Activated T-helper 2 cell treated with anti-CD3 and anti-CD28 coated beads, Interferon-gamma antibody, Interleukin-2, Interleukin-4, amounts not matched to agents 10 μg/mL and 5 μg/mL and 100 μg/mL, durations not matched to agents 14 hours and 24 hours and 36 hours (primary cell): ENCODE data around the gene CHRM1. TPM values are rescaled to one million over a fixed set of nuclear protein-coding genes. Genes with fewer than 3 reads are reported as not detected.
A peak's percentile ranks its signal among the peaks of the same experiment; 100 is the strongest.
"Not testable (repeated sequence)": the region's sequence is repeated elsewhere in the genome, so short reads cannot be mapped to it uniquely, and the experiment has no call there.

Experiments
- DNase-seq: peaks from one replicate; pipeline ENCODE4 v3.0.0; 2021; ENCODE audit warnings: low spot score
- H3K27ac Mint-ChIP-seq: one replicate; pipeline ENCODE4 v1.8.0; 2021; ENCODE audit warnings: mixed read lengths
- H3K27me3 Mint-ChIP-seq: one replicate; pipeline ENCODE4 v1.8.0; 2021; ENCODE audit warnings: low read depth, mixed read lengths
- H3K36me3 Mint-ChIP-seq: one replicate; pipeline ENCODE4 v1.8.0; 2021; ENCODE audit warnings: low read depth, mixed read lengths
- H3K4me1 Mint-ChIP-seq: one replicate; pipeline ENCODE4 v1.8.0; 2021; ENCODE audit warnings: low read depth, mixed read lengths
- H3K4me3 Mint-ChIP-seq: one replicate; pipeline ENCODE4 v1.8.0; 2021; ENCODE audit warnings: low read depth, mild to moderate bottlenecking, moderate library complexity, mixed read lengths
- H3K9me3 Mint-ChIP-seq: one replicate; pipeline ENCODE4 v1.8.0; 2021; ENCODE audit warnings: mixed read lengths
- intact Hi-C: fragments of 100-400 bp; cut with micrococcal nuclease; formaldehyde crosslinking; loops from one replicate; pipeline ENCODE4 v1.15.1; 2023
- total RNA-seq: library from RNA; stranded (reverse); gene quantifications from 2 replicates; pipeline ENCODE4 v1.2.3, GENCODE V29; 2022

Gene CHRM1
- total RNA-seq, 1 donor from 2014 or later = not detected

- no peak for DNase-seq
- H3K27ac Mint-ChIP-seq = no peak overlapping the region
- H3K4me3 Mint-ChIP-seq = no peak overlapping the region
- H3K9me3 Mint-ChIP-seq = no peaks in the 10 kb centered on the region
- intact Hi-C loops = no loop called here
- H3K4me1 Mint-ChIP-seq = peaks cover 20% of the 10 kb centered on the region
- peaks cover 32% of the 10 kb centered on the region for H3K36me3 Mint-ChIP-seq
- no peaks in the 10 kb centered on the region for H3K27me3 Mint-ChIP-seq
Observed at GRCh38 chr11:62875698-62876478, 45.3 kb downstream of the CHRM1 start.

DNA sequence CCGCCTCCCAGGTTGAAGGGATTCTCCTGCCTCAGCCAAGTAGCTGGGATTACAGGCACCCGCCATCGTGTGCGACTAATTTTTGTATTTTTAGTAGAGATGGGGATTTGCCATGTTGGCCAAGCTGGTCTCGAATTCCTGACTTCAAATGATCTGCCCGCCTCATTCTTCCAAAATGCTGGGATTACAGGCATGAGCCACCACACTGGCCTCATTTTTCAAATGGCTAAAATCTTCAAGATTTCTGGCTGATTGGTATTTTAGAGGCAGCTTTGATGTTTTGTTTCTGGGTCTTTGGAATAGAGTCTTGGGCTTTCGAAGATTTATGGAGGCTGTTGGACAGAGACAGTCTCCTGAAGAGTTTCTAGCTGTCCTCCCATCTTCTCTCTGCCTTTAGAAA, 46.3 kb downstream of the CHRM1 start:
- no peak for DNase-seq
- Mint-ChIP-seq H3K4me1 (peaks cover 13% of the 10 kb centered on the region), H3K36me3 (peaks cover 25% of the 10 kb centered on the region), H3K27ac (no peak overlapping the region), H3K4me3 (no peak overlapping the region), H3K9me3 (no peaks in the 10 kb centered on the region), H3K27me3 (no peaks in the 10 kb centered on the region)
- intact Hi-C loops = no loop called here

- H3K27me3 Mint-ChIP-seq = no peaks in the 10 kb centered on the region
- H3K9me3 Mint-ChIP-seq = no peaks in the 10 kb centered on the region
- H3K36me3 Mint-ChIP-seq = peaks cover 5% of the 10 kb centered on the region
- intact Hi-C loops = no loop called here
- no peak overlapping the region for H3K27ac Mint-ChIP-seq
- DNase-seq = no peak
- peaks cover 24% of the 10 kb centered on the region for H3K4me1 Mint-ChIP-seq
- H3K4me3 Mint-ChIP-seq = no peak overlapping the region
Observed at GRCh38 chr11:62865635-62866034, 55.5 kb downstream of the CHRM1 start.

DNA sequence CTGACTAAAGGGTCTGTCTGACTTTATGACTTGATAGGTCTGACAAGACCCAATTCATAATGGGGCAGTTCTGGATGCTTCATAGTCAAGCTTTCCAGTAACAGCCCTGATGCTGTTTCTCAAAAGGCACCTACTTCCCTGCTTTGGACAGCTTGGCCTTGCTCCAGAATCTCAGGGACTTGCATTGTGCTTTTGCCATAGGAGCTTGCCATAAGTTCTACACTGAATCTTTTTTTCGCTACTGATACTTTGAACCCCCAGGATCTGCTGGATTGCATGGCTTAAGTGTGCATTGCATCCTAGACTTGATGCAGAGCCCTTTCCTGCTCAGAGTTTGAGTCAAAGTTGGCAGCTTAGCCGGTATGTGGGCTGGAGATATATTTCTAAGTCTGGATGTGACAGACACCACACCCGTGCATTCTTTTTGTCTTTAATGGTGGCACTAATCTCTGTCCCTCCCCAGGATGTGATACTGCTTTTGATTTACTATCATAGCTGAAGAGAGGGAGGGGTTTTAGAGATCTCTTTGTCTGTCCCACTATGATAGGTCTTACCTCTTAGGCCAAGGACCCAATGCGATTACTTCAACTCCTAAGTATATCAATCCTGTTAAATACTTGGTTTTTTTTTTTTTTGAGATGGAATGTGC, 57.4 kb downstream of the CHRM1 start:
- H3K36me3 Mint-ChIP-seq = peaks cover 14% of the 10 kb centered on the region
- H3K4me1 Mint-ChIP-seq = peaks cover 34% of the 10 kb centered on the region
- H3K27ac Mint-ChIP-seq = no peak overlapping the region
- H3K9me3 Mint-ChIP-seq = no peaks in the 10 kb centered on the region
- H3K27me3 Mint-ChIP-seq = no peaks in the 10 kb centered on the region
- DNase-seq = no peak
- intact Hi-C loops = no loop called here
- no peak overlapping the region for H3K4me3 Mint-ChIP-seq

- not testable (repeated sequence) for H3K27me3 Mint-ChIP-seq, H3K9me3 Mint-ChIP-seq, H3K4me3 Mint-ChIP-seq, DNase-seq
- intact Hi-C loops = loop anchor here (1.0 kb wide), 1 partner anchor 75 kb away; no protein-coding TSS in a partner anchor
- Mint-ChIP-seq H3K27ac (peak overlapping the region; percentile 65), H3K4me1 (peaks cover 45% of the 10 kb centered on the region), H3K36me3 (peaks cover 22% of the 10 kb centered on the region)
Observed at GRCh38 chr11:62861564-62862192, 59.5 kb downstream of the CHRM1 start.

DNA sequence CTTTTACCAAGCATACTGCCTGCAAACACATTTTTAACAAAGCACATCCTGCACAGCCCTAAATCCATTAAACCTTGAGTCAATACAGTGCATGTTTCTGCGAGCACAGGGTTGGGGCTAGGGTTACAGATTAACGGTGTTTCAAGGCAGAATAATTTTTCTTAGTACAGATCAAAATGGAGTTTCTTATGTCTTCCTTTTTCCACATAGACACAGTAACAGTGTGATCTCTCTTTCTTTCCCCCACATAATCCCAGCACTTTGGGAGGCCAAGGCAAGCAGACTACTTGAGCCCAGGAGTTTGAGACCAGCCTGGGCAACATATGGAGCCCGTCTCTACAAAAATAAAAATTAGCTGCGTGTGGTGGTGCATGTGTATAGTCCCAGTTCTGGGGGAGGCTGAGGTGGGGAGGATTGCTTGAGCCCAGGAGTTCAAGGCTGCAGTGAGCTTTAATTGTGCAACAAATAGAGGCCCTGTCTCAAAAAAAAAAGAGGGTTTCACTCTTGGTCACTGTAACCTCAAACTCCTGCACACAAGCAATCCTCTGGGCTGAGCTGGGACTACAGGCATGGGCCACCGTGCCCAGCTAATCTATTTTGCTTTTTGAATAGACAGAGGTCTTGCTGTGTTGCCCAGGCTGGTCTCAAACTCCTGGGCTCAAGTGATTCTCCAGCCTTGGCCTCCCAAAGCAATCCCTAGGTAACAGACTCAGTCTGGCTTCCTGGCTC, 60.2 kb downstream of the CHRM1 start:
- DNase-seq = no peak
- Mint-ChIP-seq H3K4me1 (peaks cover 45% of the 10 kb centered on the region), H3K36me3 (peaks cover 22% of the 10 kb centered on the region), H3K4me3 (no peak overlapping the region), H3K27me3 (no peaks in the 10 kb centered on the region), H3K27ac (peak overlapping the region; percentile 38), H3K9me3 (no peaks in the 10 kb centered on the region)
- intact Hi-C loops = no loop called here

GRCh38 chr11:62859281-62859703, 61.9 kb downstream of the CHRM1 start:
- H3K27ac Mint-ChIP-seq, H3K4me3 Mint-ChIP-seq, H3K27me3 Mint-ChIP-seq, DNase-seq, H3K9me3 Mint-ChIP-seq: not testable (repeated sequence)
- peaks cover 41% of the 10 kb centered on the region for H3K4me1 Mint-ChIP-seq
- H3K36me3 Mint-ChIP-seq = peaks cover 37% of the 10 kb centered on the region
- intact Hi-C loops = loop anchor here (5.0 to 10.0 kb wide), 2 partner anchors 267 to 304 kb away; partner anchors contain the start of gene TUT1

Other genes with a start within 250 kb of the CHRM1 start
- 8.0 and 9.5 TPM in 2 replicates for gene UQCC3, start 249.7 kb downstream of the CHRM1 start, total RNA-seq
- gene LBHD1, start 249.1 kb downstream of the CHRM1 start, total RNA-seq = 21.4 and 21.7 TPM in 2 replicates
- 119 and 127 TPM in 2 replicates for gene UBXN1, start 242.3 kb downstream of the CHRM1 start, total RNA-seq
- gene LRRN4CL, start 231.8 kb downstream of the CHRM1 start, total RNA-seq = 0.18 and 0.23 TPM in 2 replicates
- 28.7 and 32.8 TPM in 2 replicates for gene BSCL2, start 213.9 kb downstream of the CHRM1 start, total RNA-seq
- not detected in 2 replicates for gene GNG3, start 213.7 kb downstream of the CHRM1 start, total RNA-seq
- 62.6 and 63.5 TPM in 2 replicates for gene HNRNPUL2, start 193.9 kb downstream of the CHRM1 start, total RNA-seq
- gene TTC9C, start 192.9 kb downstream of the CHRM1 start, total RNA-seq = 35.4 and 39.4 TPM in 2 replicates
- gene ZBTB3, start 167.2 kb downstream of the CHRM1 start, total RNA-seq = 7.3 and 9.3 TPM in 2 replicates
- gene POLR2G, start 159.8 kb downstream of the CHRM1 start, total RNA-seq = 122 and 128 TPM in 2 replicates
- 17.6 and 21.0 TPM in 2 replicates for gene TAF6L, start 150.0 kb downstream of the CHRM1 start, total RNA-seq
- 34.6 and 35.9 TPM in 2 replicates for gene TMEM179B, start 134.0 kb downstream of the CHRM1 start, total RNA-seq
- gene TMEM223, start 129.4 kb downstream of the CHRM1 start, total RNA-seq = 13.4 and 14.0 TPM in 2 replicates
- gene NXF1, start 115.9 kb downstream of the CHRM1 start, total RNA-seq = 134 and 139 TPM in 2 replicates
- gene STX5, start 89.3 kb downstream of the CHRM1 start, total RNA-seq = 37.4 and 41.9 TPM in 2 replicates
- 1.2 TPM in 1 of 2 replicates, not detected in the other for gene TEX54, start 88.5 kb downstream of the CHRM1 start, total RNA-seq
- 109 and 112 TPM in 2 replicates for gene WDR74, start 81.8 kb downstream of the CHRM1 start, total RNA-seq
- 245 and 286 TPM in 2 replicates for gene SLC3A2, start 40.5 kb downstream of the CHRM1 start, total RNA-seq
- gene SLC22A6, start 63.6 kb upstream of the CHRM1 start, total RNA-seq = not detected in 2 replicates
- not detected in 2 replicates for gene SLC22A8, start 94.5 kb upstream of the CHRM1 start, total RNA-seq
- not detected in 2 replicates for gene SLC22A24, start 222.9 kb upstream of the CHRM1 start, total RNA-seq